Left ventricle myocardium inferior (tissue), 1 donor: ENCODE results near the gene TAGAP. TPM values are rescaled to one million over a fixed set of nuclear protein-coding genes. Genes with fewer than 3 reads are reported as not detected.

ENCODE experiments used
- DNase-seq: peaks from one replicate; pipeline ENCODE4 v3.0.0-alpha.2; 2020
- H3K27ac ChIP-seq: fragments of 200-600 bp; replicated peaks from 2 replicates; pipeline ENCODE4 v1.8.0; 2021
- H3K27me3 ChIP-seq: fragments of 200-600 bp; 2 replicates; pipeline ENCODE4 v1.8.0; 2021; ENCODE audit warnings: low read depth
- H3K36me3 ChIP-seq: fragments of 200-600 bp; 2 replicates; pipeline ENCODE4 v1.8.0; 2021
- H3K4me1 ChIP-seq: fragments of 200-600 bp; 2 replicates; pipeline ENCODE4 v1.8.0; 2021
- H3K4me3 ChIP-seq: fragments of 200-600 bp; 2 replicates; pipeline ENCODE4 v1.8.0; 2021; ENCODE audit warnings: mild to moderate bottlenecking, moderate library complexity
- H3K9me3 ChIP-seq: fragments of 200-600 bp; replicated peaks from 2 replicates; pipeline ENCODE4 v1.8.0; 2021
- intact Hi-C: fragments of 100-400 bp; cut with micrococcal nuclease; formaldehyde crosslinking; loops from one replicate; pipeline ENCODE4 v1.11.0; 2022
- total RNA-seq: library from RNA; stranded (reverse); fragmentation: NEBNext Ultra II Directional; extraction: Animal tissue kit (Norgen Biotek cat#: 25700); gene quantifications from one replicate; pipeline ENCODE4 v1.2.1, GENCODE V29; 2021
- TF ChIP-seq, protein P1 (sequence below): fragments of 200-600 bp; IDR thresholded peaks from 2 replicates; pipeline ENCODE4 v1.8.0; 2021; ENCODE audit warnings: antibody characterized with exemption, mild to moderate bottlenecking, borderline replicate concordance
- donor health status: DM: no; HTN: yes; CAD: no; lungs with severe emphysema.

TAGAP gene
- total RNA-seq, 1 donor from 2014 or later: 1.2 TPM

DNA sequence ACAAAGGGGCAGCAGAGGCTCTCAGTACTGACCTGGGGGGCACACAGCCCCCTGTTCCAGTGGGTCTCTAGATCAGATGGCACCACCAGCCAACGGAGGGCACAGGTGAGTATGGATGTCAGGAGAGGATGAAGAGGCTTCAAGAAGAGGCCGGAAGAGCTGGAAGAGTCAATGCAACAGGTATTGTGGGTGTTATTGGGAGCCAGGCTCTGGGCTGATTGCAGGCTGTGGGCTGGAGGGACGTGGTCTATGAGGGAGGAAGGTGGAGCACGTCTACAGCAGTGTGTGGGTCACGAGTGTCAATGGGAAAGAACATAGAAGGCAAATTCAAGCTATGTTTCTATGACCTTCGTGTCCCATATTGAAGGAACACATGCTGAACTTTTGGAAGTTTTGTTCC lies 18.8 kb upstream of the TAGAP start:
- Histone ChIP-seq H3K27ac (no peak overlapping the region), H3K9me3 (no peaks in the 10 kb centered on the region), H3K4me1 (no peaks in the 10 kb centered on the region), H3K27me3 (peaks cover 62% of the 10 kb centered on the region), H3K4me3 (no peak overlapping the region), H3K36me3 (no peaks in the 10 kb centered on the region)
- TF ChIP-seq, protein P1, sequence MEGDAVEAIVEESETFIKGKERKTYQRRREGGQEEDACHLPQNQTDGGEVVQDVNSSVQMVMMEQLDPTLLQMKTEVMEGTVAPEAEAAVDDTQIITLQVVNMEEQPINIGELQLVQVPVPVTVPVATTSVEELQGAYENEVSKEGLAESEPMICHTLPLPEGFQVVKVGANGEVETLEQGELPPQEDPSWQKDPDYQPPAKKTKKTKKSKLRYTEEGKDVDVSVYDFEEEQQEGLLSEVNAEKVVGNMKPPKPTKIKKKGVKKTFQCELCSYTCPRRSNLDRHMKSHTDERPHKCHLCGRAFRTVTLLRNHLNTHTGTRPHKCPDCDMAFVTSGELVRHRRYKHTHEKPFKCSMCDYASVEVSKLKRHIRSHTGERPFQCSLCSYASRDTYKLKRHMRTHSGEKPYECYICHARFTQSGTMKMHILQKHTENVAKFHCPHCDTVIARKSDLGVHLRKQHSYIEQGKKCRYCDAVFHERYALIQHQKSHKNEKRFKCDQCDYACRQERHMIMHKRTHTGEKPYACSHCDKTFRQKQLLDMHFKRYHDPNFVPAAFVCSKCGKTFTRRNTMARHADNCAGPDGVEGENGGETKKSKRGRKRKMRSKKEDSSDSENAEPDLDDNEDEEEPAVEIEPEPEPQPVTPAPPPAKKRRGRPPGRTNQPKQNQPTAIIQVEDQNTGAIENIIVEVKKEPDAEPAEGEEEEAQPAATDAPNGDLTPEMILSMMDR: no peak
- DNase-seq: no peak
- intact Hi-C loops: no loop called here

DNA sequence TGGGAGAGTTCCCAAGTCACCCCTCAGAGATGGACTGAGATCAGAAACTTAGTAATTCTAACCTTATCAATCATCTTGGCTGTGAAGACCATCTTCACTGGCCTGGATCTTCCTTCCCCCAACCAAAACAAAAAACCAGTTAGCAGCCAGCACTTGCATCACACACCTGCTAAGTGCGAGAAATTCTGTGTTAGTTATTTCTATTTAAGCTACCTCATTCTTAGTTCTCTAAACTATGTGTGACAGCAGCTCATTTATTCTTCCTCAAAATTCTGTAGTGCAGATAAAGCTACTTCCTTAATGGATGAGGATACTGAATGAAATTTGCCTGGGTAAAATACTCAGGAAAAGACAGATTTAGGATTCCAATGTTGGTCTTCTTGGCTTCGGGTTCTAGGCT lies 18.2 kb upstream of the TAGAP start:
- Histone ChIP-seq H3K4me1 (no peaks in the 10 kb centered on the region), H3K36me3 (no peaks in the 10 kb centered on the region), H3K9me3 (no peaks in the 10 kb centered on the region), H3K27me3 (peaks cover 62% of the 10 kb centered on the region), H3K27ac (no peak overlapping the region), H3K4me3 (no peak overlapping the region)
- TF ChIP-seq, protein P1: no peak
- intact Hi-C loops: no loop called here
- no peak for DNase-seq

DNA sequence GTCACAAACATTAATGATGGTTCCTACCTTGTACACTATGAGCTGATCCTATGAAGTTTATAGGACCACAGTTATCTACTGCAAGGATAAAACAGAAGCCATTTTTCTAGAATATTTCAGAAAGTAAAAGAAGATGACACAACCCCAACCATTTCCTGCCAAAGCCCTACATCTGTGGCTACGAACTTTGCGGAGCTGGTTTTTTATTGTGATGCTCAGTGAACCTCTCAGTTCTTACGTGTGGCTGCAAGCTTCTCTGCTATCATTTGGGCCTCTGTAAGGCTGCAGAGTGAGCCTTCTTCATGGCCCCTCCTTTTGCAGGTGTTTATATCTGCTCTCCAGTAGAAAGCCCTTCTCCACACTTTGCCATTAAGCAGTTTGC lies 17.8 kb upstream of the TAGAP start:
- intact Hi-C loops: no loop called here
- no peaks in the 10 kb centered on the region for H3K4me1 ChIP-seq
- no peaks in the 10 kb centered on the region for H3K36me3 ChIP-seq
- TF ChIP-seq, protein P1: no peak
- DNase-seq: no peak
- H3K9me3 ChIP-seq: no peaks in the 10 kb centered on the region
- no peak overlapping the region for H3K4me3 ChIP-seq
- H3K27me3 ChIP-seq: peaks cover 62% of the 10 kb centered on the region
- H3K27ac ChIP-seq: no peak overlapping the region

DNA sequence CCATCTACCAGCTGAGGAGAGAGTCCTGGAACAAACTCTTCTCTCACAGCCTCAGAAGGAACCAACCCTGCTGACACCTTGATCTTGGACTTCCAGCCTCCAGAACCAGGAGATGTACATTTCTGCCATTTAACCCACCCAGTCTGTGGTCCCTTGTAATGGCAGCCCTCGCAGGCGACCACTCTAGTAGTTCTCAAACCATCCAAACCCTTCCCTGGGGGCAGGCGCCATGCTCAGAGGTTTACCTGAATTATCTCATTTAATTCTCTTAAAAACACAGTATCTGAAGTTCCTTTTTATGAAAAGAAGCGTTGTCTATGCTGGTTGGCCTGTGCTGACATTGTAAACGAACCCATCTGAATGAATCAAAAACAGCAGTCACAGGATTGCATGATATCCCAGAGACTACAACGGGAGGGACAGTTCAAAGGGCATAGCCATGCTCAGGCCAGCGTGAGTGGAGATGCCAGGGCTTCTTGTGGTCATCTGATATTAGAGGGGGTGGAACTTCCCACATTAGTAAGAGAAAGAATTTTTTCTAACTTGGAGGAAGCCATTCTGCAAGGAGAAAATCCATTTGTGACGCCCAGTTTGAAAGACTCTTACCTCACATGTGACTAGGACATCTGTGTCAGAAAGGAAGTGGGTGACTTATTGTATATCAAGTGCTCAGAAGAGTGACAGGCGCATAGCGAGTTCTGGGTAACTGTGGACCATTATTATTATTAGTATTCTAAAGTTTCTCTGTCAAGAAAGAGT lies 17.2 kb upstream of the TAGAP start:
- peaks cover 62% of the 10 kb centered on the region for H3K27me3 ChIP-seq
- H3K9me3 ChIP-seq: no peaks in the 10 kb centered on the region
- H3K36me3 ChIP-seq: no peaks in the 10 kb centered on the region
- H3K4me3 ChIP-seq: no peak overlapping the region
- intact Hi-C loops: no loop called here
- no peaks in the 10 kb centered on the region for H3K4me1 ChIP-seq
- no peak overlapping the region for H3K27ac ChIP-seq
- TF ChIP-seq, protein P1: no peak
- DNase-seq: no peak

DNA sequence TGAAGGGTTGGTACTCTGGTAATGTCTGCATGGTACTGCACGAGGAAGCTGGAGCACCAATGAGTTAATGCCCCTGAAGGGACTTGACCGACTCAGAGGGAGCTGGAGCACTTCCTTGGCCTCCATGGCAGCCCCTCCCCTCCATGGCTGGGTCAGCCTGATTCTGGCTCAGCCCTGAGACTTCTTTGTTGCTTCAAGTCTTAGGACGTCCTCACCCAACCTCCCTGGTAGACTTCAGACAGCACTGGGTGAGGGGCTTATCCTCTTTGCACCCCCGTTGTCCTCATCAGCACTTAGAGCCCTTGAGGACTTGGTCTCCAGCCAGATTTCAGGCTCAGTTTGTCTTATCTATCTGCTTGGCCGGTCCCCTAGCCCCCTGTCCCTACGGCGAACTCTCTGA lies 16.4 kb upstream of the TAGAP start:
- Histone ChIP-seq H3K4me1 (no peaks in the 10 kb centered on the region), H3K27ac (no peak overlapping the region)
- TF ChIP-seq, protein P1: no peak

More for the DNA sequence above, 16.4 kb upstream of the TAGAP start:
- Histone ChIP-seq H3K9me3 (no peaks in the 10 kb centered on the region), H3K4me3 (no peak overlapping the region), H3K27me3 (peaks cover 61% of the 10 kb centered on the region), H3K36me3 (no peaks in the 10 kb centered on the region)
- DNase-seq: no peak
- intact Hi-C loops: no loop called here
